Gastrocnemius medialis (tissue), 4 donors: ENCODE results near the gene PRKCQ.

ENCODE experiments used
- POLR2A ChIP-seq, 2 donors: fragments of 450-650 bp; IDR thresholded peaks; one replicate each; pipeline ENCODE4 v1.6.1; 2017; ENCODE audit warnings: antibody characterized with exemption in 2 of 2, mild to moderate bottlenecking in 2 of 2, moderate library complexity in 2 of 2
- TF ChIP-seq, protein P1 (sequence below), 5 experiments: fragments of 450-650 bp in 3 of 5; fragments of 200-600 bp in 2 of 5; sonication (generic) in 2 of 5; IDR thresholded peaks in 4 of 5; conservative IDR thresholded peaks in 1 of 5; 1 replicate in 4 of 5; 2 replicates in 1 of 5; pipeline ENCODE4 v1.5.1; 2016 to 2019; ENCODE audit warnings: antibody characterized with exemption in 5 of 5, mild to moderate bottlenecking in 3 of 5, moderate library complexity in 3 of 5

DNA sequence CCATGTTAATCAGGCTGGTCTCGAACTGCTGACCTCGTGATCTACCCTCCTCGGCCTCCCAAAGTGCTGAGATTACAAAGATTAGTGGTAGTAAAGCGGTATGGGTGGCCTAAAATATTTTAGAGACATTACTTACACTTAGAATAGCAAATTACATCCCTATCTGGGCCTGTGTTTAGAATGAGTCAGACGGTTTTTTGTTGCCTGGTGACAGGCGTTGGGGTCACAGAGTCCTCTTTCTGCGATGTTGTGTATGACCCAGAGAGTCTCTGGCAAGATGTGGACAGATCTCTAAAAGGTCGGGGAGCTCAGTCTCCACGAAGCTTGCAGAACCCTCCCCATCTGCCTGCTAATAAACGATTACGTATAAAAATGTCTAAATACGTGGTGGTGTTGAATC is 39.6 kb upstream of the PRKCQ start:
- TF ChIP-seq, protein P1, sequence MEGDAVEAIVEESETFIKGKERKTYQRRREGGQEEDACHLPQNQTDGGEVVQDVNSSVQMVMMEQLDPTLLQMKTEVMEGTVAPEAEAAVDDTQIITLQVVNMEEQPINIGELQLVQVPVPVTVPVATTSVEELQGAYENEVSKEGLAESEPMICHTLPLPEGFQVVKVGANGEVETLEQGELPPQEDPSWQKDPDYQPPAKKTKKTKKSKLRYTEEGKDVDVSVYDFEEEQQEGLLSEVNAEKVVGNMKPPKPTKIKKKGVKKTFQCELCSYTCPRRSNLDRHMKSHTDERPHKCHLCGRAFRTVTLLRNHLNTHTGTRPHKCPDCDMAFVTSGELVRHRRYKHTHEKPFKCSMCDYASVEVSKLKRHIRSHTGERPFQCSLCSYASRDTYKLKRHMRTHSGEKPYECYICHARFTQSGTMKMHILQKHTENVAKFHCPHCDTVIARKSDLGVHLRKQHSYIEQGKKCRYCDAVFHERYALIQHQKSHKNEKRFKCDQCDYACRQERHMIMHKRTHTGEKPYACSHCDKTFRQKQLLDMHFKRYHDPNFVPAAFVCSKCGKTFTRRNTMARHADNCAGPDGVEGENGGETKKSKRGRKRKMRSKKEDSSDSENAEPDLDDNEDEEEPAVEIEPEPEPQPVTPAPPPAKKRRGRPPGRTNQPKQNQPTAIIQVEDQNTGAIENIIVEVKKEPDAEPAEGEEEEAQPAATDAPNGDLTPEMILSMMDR (IDR thresholded peaks at IDR 0.05 in 4 of 5, conservative IDR thresholded peaks at IDR 0.05 in 1 of 5): no peak
- TF ChIP-seq POLR2A (IDR thresholded peaks at IDR 0.05): no peak
